K562 (cell line): ENCODE measurements around the gene SH3PXD2B.

Experiments
- GTF2A2 ChIP-seq: IDR thresholded peaks from 2 replicates; pipeline ENCODE4 v1.6.1; 2016; ENCODE audit warnings: mild to moderate bottlenecking, missing genetic modification characterization, missing compliant biosample characterization
- RBBP5 ChIP-seq: fragments of 200-600 bp; sonication (generic); IDR thresholded peaks from 2 replicates; pipeline ENCODE4 v1.6.1; 2012; ENCODE audit warnings: borderline replicate concordance, mild to moderate bottlenecking, low read length, control low read depth, inconsistent platforms; ENCODE audit not compliant: insufficient read depth, poor library complexity, severe bottlenecking
- SMAD2 ChIP-seq: fragments of 150-350 bp; IDR thresholded peaks from 2 replicates; pipeline ENCODE4 v1.6.1; 2014; ENCODE audit warnings: low read depth, mild to moderate bottlenecking, low read length
- THRA ChIP-seq: fragments of 450-650 bp; IDR thresholded peaks from 2 replicates; pipeline ENCODE4 v1.6.1; 2017; ENCODE audit warnings: mild to moderate bottlenecking, moderate library complexity
- WHSC1 ChIP-seq: IDR thresholded peaks from one replicate; pipeline ENCODE4 v1.6.1; 2012; ENCODE audit warnings: low read length, control low read depth, inconsistent platforms
- TF ChIP-seq, protein P1 (sequence below), 3 experiments: IDR thresholded peaks in 2 of 3; conservative IDR thresholded peaks in 1 of 3; 2 replicates each; pipeline ENCODE4 v1.5.1; 2011 to 2012; ENCODE audit warnings: low read length in 3 of 3, mild to moderate bottlenecking in 3 of 3, control low read depth in 2 of 3, improper control_type of control experiment in 1 of 3, inconsistent platforms in 1 of 3, low read depth in 1 of 3, mixed read lengths in 1 of 3, moderate library complexity in 1 of 3; ENCODE audit not compliant: insufficient read depth in 2 of 3
- TF ChIP-seq, protein P2 (sequence below): sonication (generic); formaldehyde crosslinking; IDR thresholded peaks from 2 replicates; pipeline ENCODE4 v1.8.1; 2023; ENCODE audit warnings: mild to moderate bottlenecking, missing genetic modification reagents
- TF ChIP-seq, protein P3 (sequence below), 2 experiments: fragments of 450-650 bp in 1 of 2; IDR thresholded peaks; 2 replicates each; pipeline ENCODE4 v1.6.1; 2011 to 2017; ENCODE audit warnings: low read depth in 2 of 2, antibody characterized with exemption in 1 of 2, borderline replicate concordance in 1 of 2, low read length in 1 of 2, mild to moderate bottlenecking in 1 of 2, mixed read lengths in 1 of 2; ENCODE audit not compliant: control insufficient read depth in 1 of 2

- TF ChIP-seq, protein P1, sequence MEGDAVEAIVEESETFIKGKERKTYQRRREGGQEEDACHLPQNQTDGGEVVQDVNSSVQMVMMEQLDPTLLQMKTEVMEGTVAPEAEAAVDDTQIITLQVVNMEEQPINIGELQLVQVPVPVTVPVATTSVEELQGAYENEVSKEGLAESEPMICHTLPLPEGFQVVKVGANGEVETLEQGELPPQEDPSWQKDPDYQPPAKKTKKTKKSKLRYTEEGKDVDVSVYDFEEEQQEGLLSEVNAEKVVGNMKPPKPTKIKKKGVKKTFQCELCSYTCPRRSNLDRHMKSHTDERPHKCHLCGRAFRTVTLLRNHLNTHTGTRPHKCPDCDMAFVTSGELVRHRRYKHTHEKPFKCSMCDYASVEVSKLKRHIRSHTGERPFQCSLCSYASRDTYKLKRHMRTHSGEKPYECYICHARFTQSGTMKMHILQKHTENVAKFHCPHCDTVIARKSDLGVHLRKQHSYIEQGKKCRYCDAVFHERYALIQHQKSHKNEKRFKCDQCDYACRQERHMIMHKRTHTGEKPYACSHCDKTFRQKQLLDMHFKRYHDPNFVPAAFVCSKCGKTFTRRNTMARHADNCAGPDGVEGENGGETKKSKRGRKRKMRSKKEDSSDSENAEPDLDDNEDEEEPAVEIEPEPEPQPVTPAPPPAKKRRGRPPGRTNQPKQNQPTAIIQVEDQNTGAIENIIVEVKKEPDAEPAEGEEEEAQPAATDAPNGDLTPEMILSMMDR (IDR thresholded peaks at IDR 0.05 in 2 of 3, conservative IDR thresholded peaks at IDR 0.05 in 1 of 3; ENCODE audit: insufficient read depth in 2 of 3, low read depth in 1 of 3, low read length in 3 of 3) = no peak
- TF ChIP-seq GTF2A2 (tag) (no peak), SMAD2 (no peak), THRA (no peak), RBBP5 (no peak), WHSC1 (no peak)
- TF ChIP-seq, protein P2, sequence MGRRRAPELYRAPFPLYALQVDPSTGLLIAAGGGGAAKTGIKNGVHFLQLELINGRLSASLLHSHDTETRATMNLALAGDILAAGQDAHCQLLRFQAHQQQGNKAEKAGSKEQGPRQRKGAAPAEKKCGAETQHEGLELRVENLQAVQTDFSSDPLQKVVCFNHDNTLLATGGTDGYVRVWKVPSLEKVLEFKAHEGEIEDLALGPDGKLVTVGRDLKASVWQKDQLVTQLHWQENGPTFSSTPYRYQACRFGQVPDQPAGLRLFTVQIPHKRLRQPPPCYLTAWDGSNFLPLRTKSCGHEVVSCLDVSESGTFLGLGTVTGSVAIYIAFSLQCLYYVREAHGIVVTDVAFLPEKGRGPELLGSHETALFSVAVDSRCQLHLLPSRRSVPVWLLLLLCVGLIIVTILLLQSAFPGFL (CRISPR knock-in tag) = no peak
- TF ChIP-seq, protein P3, sequence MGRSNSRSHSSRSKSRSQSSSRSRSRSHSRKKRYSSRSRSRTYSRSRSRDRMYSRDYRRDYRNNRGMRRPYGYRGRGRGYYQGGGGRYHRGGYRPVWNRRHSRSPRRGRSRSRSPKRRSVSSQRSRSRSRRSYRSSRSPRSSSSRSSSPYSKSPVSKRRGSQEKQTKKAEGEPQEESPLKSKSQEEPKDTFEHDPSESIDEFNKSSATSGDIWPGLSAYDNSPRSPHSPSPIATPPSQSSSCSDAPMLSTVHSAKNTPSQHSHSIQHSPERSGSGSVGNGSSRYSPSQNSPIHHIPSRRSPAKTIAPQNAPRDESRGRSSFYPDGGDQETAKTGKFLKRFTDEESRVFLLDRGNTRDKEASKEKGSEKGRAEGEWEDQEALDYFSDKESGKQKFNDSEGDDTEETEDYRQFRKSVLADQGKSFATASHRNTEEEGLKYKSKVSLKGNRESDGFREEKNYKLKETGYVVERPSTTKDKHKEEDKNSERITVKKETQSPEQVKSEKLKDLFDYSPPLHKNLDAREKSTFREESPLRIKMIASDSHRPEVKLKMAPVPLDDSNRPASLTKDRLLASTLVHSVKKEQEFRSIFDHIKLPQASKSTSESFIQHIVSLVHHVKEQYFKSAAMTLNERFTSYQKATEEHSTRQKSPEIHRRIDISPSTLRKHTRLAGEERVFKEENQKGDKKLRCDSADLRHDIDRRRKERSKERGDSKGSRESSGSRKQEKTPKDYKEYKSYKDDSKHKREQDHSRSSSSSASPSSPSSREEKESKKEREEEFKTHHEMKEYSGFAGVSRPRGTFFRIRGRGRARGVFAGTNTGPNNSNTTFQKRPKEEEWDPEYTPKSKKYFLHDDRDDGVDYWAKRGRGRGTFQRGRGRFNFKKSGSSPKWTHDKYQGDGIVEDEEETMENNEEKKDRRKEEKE (IDR thresholded peaks at IDR 0.05; ENCODE audit: borderline replicate concordance in 1 of 2, control insufficient read depth in 1 of 2, low read depth in 2 of 2, low read length in 1 of 2) = no peak
These were observed 58.8 kb downstream of the SH3PXD2B start for GRCh38 chr5:172395483-172395882.
